HG03432 (cell line): ENCODE results near the gene UBE2G1.
"Not testable (repeated sequence)": the region's sequence is repeated elsewhere in the genome, so short reads cannot be mapped to it uniquely, and the experiment has no call there.

Experiments
- ATAC-seq: cut with Tn5 transposase; IDR thresholded peaks from one replicate; pipeline ENCODE4 v1.9.1; 2021; ENCODE audit warnings: mild to moderate bottlenecking, moderate library complexity; ENCODE audit not compliant: unreplicated experiment

Gene UBE2G1

DNA sequence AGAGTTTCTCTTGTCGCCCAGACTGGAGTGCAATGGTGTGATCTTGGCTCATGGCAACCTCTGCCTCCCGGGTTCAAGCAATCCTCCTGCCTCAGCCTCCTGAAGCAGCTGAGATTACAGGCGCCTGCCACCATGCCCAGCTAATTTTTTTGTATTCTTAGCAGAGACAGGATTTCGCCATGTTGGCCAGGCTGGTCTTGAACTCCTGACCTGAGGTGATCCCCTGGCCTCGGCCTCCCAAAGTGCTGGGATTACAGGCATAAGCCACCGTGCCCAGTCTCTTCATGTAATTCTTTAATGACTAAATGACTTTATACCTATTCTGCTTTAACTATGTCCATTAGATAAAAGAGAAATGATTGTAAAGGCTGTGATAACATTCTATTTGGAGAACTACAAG, 111.2 kb downstream of the UBE2G1 start:
- ATAC-seq: not testable (repeated sequence)

DNA sequence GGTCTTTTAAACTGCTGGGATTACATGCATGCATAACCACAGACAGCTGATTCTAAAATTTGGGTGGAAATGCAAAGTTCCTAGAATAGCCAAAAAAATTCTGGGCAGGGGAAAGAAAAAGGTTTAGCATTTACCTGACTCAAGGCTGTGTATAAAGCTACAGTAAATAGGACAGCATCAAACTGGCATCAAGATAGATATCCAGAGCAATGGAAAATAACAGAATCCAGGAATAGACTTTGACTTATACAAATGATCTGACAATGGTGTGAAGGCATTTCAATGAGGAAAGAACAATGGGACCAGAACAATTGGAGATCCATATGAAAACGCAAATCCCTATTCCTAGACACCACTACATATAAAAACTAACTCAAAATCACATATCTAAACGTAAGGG, 115.6 kb downstream of the UBE2G1 start:
- ATAC-seq: no peak

DNA sequence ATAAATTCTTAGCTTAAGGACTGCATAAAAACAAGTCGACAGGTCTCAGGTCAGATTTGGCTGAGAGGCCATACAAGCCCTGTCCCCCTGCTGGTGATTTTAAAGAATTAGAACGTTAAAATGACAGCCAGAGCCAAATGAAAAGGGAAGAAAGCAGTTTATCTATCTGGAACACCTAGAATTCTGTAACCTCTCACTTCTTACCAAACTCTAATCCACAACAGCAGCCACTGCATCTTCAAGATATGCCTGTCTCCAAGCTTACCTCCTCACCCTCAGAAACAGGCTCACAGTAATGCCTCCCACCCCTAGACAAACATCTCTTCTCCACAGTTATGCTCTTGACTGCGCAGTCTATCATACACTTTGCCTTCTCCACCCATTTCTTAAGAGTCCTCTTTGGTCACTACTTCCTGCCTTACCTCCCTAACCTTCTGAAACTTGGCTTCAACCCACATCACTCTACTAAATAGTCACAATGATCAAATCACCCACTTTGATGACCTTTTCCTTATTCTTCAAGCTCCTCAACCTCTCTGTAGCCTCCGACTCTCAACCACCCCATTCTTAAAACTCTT, 116.9 kb downstream of the UBE2G1 start:
- ATAC-seq: no peak

DNA sequence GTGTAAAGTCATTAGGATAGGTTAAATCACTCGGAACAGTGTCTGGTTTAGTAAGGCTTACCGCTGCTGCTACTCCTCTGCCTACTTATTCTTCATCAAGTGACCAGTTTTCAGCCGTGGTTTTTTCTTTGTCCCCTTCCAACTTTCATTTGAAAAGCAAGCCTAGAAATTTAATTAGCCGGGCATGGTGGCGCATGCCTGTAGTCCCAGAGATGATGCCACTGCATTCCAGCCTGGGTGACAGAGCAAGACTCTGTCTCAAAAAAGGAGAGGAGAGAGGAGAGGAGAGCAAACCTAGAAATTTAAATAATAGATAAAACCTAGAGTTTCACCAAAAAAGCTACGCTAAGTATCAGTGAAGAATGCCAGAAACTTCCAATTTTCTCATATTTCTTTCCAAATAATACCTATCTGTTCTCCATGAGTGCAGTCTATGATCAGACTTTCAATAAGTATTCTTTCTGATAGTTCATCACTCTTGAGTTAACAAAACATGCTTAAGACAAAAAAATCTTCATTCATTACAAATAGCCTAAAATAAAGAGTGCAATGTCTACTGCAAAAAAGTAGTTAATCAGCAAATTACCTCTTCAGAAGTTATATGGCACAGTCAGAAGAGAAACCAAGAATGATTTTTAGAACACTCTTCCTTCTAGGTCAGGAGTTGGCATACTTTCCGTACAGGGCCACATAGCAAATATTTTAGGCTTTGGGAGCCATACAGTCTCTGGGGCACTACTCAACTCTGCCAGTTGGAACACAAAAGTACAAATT, 117.8 kb downstream of the UBE2G1 start:
- no peak for ATAC-seq

DNA sequence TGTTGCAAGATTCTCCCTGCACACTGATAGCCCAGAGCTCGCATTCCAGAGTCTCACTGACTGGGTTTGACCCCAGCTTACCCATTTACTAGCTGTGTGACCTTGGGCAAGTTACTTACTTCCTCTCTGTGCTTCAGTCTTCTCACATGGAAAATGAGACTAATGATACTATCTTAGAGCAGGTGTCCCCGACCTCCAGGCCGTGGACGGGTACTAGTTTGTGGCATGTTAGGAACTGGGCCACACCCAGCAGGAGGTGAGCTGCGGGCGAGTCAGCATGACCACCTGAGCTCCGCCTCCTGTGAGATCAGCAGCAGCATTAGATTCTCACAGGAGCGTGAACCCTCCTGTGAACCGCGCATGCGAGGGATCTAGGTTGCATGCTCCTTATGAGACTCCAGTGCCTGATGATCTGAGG, 118.5 kb downstream of the UBE2G1 start:
- no peak for ATAC-seq

DNA sequence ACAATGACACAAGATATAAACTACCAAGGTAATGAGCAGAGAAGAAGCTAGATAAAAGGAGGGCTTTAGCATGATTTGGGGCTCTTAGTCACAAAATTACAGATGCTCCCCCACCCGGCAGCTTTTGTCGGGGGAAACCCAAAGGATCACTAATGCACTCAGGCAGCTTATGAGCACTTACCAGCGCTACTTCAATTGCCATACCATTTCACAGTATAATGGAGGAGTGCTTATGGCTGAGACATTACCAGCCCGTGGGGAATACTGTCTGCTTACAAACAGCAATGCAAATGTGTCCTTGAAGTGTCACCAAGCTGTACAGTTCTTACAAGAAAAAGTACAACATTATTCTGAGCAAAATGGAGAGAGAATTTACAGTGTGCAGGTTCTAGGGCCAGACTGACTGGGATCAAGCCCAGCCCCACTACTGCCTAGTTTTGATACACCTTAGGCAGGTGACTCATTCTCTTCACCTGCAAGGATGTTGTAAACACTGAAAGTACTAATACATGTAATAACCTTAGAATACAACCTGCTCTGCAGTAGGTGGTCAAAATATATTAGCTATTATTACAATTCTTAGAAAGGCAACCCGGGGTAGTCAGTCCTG, 119.0 kb downstream of the UBE2G1 start:
- ATAC-seq: no peak

DNA sequence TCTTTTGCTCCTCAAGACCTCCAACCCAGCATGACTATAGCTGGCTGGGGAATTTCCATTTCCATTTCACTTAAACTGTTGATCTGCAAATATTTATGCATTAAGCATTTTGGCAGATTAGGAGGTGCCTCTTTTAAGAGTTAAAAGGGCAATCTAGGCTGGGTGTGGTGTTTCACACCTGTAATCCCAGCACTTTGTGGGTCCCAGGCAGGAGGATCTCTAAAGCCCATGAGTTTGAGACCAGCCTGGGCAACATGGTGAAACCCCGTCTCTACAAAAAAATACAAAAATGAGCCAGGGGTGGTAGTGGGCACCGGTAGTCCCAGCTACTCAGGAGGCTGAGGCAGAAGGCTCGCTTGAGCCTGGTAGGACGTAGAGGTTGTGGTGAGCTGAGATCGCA, 119.8 kb downstream of the UBE2G1 start:
- no peak for ATAC-seq

DNA sequence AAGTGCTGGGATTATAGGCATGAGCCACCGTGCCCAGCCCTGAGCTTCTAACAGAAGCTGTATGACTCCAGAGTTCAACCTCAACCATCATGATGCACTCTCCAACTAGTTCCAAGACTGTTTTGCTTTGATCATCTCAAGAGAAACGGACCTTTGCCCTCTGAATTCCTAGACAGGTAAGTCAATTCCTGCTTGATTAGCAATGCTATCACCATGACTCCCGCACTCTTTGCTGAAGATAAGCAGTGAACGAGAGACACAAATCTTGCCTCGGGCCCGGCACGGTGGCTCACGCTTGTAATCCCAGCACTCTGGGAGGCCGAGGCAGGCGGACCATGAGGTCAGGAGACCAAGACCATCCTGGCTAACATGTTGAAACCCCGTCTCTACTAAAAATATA, 124.9 kb downstream of the UBE2G1 start:
- ATAC-seq: no peak

DNA sequence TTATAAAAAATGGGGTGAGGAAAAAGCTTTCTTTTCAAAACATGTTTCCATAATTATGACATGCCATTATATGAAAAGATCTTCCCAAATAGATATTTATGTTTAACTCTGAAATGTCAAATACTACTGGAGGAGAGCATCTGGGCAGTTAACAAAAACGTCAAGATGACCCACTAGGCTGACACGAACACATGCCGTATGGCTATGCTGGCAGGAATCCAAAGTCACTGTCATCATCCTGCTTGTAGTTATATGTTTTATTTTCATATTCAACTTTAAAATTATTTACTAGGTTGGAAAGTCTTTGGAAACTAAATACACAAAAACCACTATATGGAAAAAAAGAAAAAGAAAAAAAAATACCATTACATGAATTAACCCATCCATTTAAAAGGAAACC, 130.0 kb downstream of the UBE2G1 start:
- no peak for ATAC-seq

DNA sequence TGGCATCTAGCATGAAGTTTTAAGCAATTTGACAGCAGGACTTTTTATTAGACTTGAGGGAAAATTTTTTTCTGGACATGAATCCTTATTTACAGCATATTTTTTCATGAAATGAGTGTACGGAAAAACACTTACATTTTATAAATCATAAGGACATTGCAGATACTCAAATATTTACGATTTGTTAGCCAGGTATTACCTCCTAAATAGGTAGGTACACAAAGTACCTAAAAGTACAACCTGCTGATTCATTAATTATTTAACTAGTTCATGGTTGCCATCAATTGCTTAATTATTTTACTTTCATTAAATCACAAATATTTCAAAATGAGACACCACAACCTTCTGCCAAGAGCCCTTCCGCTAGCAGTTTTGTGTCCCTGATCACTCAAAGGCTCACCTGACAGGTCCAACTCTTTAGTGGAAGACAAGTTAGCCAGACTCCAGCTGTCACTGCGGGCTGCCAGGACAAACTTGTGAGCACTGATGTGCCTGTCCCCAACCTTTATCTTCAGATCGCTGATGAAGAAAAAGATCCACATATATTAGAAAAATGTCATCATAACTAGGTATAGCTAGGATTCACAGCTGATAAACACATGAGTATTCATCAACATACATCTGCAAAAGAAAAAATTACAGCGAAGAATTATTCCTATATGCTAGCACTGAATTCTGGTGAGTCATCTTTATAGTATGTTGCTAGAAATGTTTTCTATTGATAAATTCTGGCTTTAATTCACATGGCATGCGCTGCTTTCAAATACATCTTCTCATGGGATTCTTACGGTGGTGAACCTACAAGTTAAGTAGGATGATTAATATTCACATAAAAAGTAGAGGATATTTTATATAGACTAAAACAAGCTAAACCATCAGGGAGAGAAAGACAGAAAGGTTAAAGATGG, 130.8 kb downstream of the UBE2G1 start:
- no peak for ATAC-seq

DNA sequence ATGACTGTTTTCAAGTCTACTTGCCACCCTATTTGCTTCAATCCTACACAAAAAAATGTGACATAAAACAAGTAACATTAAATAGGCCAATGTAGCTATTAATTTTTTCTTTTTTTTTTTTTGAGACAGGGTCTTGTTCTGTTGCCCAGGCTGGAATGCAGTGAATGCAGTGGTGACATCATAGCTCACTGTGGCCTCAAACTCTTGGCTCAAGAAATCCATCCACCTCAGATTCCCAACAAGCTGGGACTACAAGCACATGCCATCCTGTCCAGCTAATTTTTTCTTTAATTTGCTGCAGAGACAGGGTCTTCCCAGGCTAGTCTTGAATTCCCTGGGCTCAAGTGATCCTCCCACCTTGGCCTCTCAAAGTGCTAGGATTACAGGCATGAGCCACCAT, 132.1 kb downstream of the UBE2G1 start:
- no peak for ATAC-seq

DNA sequence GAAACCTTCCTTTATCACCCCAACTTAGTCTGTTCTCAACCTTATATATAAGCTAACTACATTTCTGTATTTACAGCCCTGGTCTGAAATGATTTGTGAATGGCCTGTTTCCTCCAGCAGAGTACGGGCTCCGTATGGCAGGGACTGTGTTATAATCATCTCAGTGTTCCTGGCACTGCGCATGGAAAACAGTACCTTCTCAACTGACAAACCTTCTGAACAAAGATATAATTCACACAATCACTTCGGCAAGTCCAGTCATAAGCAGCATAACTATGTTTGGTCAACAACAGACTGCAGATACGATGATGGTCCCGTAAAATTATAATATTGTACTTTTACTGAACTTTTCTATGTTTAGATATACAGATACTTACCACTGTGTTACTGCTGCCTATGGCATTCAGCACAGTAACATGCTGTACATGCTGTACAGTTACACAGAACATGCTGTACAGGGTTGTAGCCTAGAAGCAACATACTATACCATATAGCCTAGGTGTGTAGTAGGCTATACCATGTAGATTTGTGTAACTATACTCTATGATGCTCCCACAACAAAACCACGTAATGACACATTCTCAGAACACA, 132.7 kb downstream of the UBE2G1 start:
- no peak for ATAC-seq

DNA sequence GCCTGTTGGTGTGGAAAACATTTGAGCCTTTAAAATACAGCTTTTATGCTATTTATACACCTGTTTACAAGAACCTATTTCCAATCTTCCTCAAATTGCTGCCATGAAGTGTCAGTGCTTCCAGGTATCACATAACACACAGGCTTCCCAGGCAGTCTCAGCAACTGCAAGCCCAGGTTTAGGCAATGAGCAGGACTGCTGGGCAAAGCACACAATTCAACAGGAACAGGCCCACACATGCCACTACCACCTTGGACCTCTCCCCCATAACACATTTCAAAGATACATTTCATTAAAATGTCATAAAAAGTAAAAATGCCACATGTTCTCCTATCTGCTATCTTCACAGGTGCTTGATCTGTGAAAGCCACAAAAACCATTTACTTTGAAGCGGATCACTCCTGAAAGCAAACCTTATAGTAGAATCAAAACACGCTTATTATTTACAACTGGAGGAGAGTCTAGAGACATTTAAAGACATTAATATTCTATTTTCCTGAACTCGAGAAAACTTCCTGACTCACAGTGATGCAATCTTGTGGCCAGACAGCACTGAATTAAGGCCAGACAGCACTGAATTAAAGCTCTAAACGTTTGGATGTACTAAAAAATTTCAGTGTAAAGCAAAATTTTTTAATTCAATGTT, 134.2 kb downstream of the UBE2G1 start:
- ATAC-seq: no peak

DNA sequence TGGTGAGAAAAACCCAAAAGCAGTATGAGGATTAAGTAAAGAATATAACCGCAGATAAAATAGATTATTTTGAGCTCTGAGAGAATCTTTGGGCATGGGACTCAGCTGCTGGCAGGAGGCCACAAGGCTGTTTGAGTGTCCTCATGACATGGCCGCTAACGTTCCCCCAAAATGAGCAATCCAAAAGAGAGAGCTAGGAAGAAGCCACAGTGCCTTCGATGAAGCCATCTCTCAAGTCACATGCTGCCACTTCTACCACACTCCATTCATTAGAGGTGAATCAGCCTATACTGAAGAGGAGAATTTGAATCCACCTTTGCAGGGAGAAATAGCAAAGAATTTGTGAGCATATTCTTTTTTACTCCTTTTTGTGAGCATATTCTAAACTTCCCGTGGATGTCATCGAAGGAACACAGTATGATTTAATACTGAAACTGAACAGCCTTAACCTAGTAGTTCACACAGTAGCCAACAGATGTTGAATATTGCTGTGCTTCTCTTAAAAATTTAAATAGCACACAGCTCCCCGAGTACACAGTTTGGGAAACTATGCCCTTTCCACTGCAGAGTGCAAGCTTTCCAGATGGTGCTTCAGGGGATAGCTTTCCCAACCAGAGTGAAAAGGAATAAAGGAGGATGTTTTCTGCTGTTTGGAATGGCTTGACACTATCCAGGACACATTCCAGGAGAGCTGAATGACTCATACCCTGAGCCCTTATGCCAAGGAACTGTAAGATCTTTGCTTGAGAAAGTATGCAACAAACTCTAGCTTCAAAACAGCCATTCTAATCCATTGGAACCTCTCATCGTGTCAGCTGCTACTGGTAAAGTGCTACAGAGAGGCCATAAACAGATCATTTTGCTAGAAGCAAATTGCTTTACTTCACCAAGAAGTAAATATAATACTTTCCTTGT, 136.6 kb downstream of the UBE2G1 start:
- ATAC-seq: no peak

DNA sequence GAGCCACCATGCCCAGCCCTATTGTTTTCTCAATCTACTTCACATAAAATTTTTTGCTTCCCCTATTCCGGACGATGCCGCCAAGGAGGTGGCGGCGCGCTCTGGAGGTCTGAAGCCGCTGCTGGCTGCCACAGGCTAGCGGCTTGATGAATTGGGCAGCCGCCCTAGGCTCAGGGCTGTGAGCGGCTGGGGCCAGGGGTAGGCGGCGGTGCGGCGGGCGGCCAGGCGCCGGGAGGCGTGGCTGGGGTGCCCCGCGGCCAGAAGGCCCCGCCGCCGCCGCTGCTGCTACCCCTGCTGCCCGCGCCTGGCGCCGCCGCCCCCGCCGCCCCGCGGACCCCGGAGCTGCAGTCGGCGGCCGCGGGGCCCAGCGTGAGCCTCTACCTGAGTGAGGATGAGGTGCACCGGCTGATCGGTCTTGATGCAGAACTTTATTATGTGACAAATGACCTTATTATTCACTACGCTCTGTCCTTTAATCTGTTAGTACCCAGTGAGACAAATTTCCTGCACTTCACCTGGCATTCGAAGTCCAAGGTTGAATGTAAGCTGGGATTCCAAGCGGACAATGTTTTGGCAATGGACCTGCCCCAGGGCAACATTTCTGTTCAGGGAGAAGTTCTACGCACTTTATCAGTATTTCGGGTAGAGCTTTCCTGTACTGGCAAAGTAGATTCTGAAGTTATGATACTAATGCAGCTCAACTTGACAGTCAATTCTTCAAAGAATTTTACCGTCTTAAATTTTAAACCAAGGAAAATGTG, 144.4 kb downstream of the UBE2G1 start:
- no peak for ATAC-seq

DNA sequence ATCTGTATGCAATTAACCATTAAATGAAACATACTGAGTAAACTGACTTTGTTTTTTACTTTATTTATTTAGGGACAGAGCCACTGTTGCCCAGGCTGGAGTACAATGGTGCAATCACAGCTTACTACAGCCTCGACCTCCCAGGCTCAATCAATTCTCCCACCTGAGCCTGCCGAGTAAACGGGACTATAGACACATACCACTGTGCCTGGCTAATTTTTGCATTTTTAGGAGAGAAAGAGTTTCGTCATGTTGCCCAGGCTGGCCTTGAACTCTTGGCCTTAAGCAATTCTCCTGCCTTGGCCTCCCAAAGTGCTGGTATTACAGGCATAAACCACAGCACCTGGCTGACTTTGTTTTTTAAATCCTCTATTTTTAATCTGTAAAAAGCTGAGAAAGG, 145.3 kb downstream of the UBE2G1 start:
- no peak for ATAC-seq

DNA sequence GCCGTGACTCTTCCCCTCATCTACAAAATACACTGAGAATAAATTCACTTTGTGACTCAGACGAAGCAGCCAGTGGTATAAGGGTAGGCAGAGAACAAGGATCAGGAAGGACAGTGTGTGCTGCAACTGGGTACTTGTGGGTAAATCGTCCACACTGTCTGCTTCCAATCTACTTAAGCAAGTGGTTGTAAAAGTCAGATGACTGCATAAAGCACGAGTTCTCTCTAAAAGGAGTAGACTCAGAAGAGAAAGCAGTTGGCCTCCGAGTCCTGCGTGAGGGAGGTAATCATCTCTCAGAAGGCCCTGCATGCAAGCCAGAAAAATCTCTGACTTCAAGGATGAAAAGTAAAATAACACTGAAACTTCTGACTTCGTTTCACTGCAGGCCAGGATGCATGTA, 145.8 kb downstream of the UBE2G1 start:
- no peak for ATAC-seq
